Sigmoid colon (tissue), 4 donors: Measurements from ENCODE around the gene PUDP.

Experiments used
- CTCF ChIP-seq, 4 experiments: fragments of 450-650 bp in 3 of 4; fragments of 200-600 bp in 1 of 4; IDR thresholded peaks; one replicate each; pipeline ENCODE4 v1.5.1; 2016 to 2019; ENCODE audit warnings: antibody characterized with exemption in 4 of 4, mild to moderate bottlenecking in 3 of 4, moderate library complexity in 2 of 4
- EP300 ChIP-seq, 4 donors: sonication (generic); formaldehyde crosslinking; IDR thresholded peaks; one replicate each; pipeline ENCODE4 v1.6.1; 2017; ENCODE audit warnings: antibody characterized with exemption in 4 of 4
- POLR2AphosphoS5 ChIP-seq, 4 donors: sonication (generic); formaldehyde crosslinking; IDR thresholded peaks; one replicate each; pipeline ENCODE4 v1.6.1; 2017; ENCODE audit warnings: antibody characterized with exemption in 4 of 4

- TF ChIP-seq CTCF (IDR thresholded peaks at IDR 0.05) (no peak), POLR2AphosphoS5 (IDR thresholded peaks at IDR 0.05) (no peak), EP300 (IDR thresholded peaks at IDR 0.05) (no peak)
These were observed 75.1 kb downstream of the PUDP start for GRCh38 chrX:7072856-7073255.
